GM21786 (cell line): ENCODE data around the gene CALM3.

ENCODE experiments used
- ATAC-seq: cut with Tn5 transposase; IDR thresholded peaks from one replicate; pipeline ENCODE4 v1.9.1; 2021; ENCODE audit not compliant: unreplicated experiment

CALM3 gene

GRCh38 chr19:46634656-46635218, 33.6 kb downstream of the CALM3 start:
- no peak for ATAC-seq

DNA sequence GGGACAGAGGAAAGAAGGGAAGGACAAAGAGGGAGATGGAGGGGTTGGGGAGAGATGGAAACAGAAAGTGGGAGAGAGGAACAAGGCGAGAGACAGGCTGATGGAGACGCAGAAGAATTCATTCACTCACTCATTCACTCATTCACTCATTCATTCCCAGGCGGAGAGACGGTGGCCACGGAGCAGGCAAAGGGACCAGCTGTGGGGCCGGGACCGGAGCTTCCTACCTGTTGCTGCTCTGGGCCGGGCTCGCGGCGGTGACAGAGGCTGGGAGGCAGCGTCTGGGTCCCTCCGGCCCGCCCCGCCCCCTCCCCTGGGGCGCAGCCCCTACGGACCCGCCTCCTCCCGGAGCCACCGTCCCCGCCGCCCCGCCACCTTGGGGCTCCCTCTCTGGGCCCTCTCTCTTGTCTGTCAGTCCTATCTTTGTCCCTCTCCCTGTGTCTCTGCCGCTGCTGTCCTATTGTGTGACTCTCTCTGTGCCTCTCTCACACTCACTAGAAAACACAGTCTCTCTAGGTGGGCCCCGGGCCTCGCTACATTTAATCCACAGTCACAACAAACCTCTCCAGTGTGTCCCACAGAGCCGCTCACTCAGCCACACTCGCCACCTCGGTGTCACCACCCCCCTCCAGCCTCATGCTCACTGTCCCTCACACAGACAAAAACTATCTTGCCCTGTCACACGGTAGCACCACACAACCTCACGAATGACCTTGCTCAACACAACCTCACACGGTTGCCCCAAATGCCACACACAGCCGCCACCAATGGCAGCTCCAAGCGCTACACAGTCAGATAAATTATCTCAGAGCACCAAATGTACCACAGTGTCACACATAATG, 35.0 kb downstream of the CALM3 start, which contains the start of gene GNG8:
TSS of gene GNG8 (minus strand) at position 283 of the 842 bp plus-strand sequence. CDS start 1,520 bp downstream, outside the sequence.
- ATAC-seq = no peak

DNA sequence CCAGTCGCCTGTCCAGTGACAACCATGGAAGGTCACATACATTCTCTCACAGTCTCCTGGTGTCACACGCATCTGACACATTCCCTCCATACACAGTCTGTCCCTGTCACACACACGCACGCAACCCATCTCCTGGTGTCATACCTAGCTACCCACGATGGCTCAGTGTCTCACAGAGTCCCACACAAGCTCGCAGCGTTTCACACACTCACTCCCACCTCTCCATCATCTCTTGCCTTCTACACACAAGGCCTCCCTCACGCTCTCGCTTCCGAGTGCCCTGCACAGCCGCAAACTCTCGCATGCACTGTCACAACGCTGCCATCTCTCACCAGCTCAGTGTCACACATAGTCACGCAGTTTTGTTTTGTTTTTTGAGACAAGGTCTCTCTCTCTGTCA, 36.1 kb downstream of the CALM3 start:
- no peak for ATAC-seq

GRCh38 chr19:46639358-46640182, 38.4 kb downstream of the CALM3 start:
- no peak for ATAC-seq

GRCh38 chr19:46640656-46641055, 39.5 kb downstream of the CALM3 start:
- no peak for ATAC-seq

- no peak for ATAC-seq
Measured at GRCh38 chr19:46644720-46645119, 43.6 kb downstream of the CALM3 start.

GRCh38 chr19:46646402-46646801, 45.3 kb downstream of the CALM3 start:
- ATAC-seq = no peak

- no peak for ATAC-seq
Measured at GRCh38 chr19:46648060-46648960, 47.2 kb downstream of the CALM3 start.

- no peak for ATAC-seq
Measured at GRCh38 chr19:46648961-46649960, 48.1 kb downstream of the CALM3 start.

- no peak for ATAC-seq
Measured at GRCh38 chr19:46650445-46650844, 49.3 kb downstream of the CALM3 start.

DNA sequence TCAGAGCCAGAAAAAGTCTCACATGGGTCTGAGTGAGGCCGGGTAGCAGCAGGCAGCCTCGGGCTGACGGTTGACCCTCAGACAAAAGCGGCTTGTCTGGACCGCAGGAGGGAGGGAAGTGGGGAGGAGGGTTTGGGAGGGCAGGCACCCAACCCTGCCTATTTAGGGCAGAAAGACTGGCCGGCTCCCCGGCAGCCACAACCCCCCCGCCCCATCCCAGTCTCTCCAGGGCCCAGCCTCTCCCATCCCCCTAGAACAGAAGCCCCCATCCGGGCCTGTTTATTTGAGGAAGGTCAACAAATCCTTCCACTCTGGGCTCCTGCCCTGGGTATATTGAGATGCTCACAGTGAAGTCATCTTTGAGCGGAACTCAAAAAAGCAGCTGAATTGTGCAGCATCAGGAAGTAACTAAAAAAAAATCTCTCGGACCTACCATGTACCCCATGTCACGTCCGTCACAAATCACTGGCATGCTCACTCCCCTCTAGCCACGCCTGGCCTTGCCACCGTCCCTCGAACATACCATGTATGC, 53.6 kb downstream of the CALM3 start:
- no peak for ATAC-seq

- ATAC-seq = no peak
Measured at GRCh38 chr19:46656541-46656940, 55.4 kb downstream of the CALM3 start.

DNA sequence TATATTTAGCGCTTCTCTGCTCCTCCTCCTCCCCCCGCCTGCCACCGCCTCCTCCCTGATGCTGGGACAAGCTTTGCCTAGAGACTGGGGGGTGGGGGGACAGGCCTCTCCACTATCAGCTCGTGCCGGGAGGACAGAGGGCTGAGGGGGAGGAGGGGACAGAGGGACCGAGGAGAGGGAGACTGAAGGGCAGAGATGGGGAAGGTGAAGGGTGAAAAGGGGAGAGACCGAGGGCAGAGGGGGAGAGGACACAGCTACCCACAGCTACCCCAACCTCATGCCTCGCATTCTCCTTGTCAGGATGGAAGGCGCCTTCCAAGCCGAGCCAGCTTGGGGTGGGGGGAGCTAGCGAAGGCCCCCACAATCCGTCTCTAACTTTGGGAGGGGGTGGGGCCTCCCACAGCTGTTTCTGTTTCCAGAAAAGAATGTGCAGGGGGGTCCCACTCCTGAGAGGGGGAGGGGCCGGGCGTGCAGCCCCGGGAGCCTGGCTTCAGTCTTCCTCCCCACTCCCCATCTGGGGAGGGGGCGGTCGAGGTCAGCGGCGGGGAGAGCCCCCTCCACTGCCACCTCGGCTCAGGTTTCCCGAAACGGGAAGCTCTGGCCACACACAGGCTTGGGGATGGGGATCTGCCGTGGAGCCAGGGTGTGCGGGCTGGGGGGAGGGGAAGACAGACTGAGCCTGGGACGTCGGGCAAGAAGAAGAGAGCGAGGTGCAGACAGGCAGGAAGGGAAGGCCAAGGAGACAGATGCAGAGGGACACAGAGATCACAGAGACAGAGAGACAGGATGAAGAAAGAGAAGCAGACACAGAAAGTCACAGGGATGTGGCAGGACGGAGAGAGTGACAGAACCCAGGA, 58.2 kb downstream of the CALM3 start:
- ATAC-seq = no peak

DNA sequence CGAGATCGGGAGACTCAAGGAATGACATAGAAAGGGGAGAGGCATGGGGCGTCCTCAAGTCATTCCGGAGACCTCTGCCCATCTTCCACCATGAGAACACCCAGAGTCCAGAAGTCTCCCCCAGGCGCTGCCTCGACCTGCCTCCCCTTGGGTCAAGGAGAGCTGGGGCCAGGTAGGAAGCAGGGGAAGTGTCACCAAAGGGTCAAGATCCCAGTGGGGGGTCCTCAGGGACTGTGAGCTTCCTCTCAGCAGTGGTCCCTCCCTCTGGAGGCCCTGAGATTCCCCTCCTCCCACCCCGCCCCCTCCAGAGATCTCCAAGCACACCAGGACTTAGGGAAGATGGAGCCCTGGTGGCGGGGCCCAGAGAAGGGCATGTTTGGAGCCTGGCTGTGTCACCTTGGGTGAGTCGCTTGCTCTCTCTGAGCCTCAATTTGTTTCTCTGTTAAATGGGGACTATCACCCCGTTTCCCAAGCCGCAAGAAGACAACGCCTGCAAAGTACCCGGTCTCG, 58.9 kb downstream of the CALM3 start:
- no peak for ATAC-seq
